OCI-LY1 (cell line): ENCODE results near the gene NSL1.
A peak's percentile ranks its signal among the peaks of the same experiment; 100 is the strongest.

Experiments
- EZH2 ChIP-seq: fragments of 200-600 bp; sonication (generic), shearing (Covaris generic); IDR thresholded peaks from 2 replicates; pipeline ENCODE4 v1.8.0; 2017; ENCODE audit warnings: borderline replicate concordance, mixed run types, mild to moderate bottlenecking, antibody characterized with exemption, low read length, moderate library complexity, mixed read lengths
- TF ChIP-seq, protein P1 (sequence below): fragments of 200-600 bp; sonication (generic), shearing (Covaris generic); IDR thresholded peaks from 2 replicates; pipeline ENCODE4 v1.5.1; 2017; ENCODE audit warnings: mild to moderate bottlenecking, antibody characterized with exemption, low read length, moderate library complexity, mixed read lengths

DNA sequence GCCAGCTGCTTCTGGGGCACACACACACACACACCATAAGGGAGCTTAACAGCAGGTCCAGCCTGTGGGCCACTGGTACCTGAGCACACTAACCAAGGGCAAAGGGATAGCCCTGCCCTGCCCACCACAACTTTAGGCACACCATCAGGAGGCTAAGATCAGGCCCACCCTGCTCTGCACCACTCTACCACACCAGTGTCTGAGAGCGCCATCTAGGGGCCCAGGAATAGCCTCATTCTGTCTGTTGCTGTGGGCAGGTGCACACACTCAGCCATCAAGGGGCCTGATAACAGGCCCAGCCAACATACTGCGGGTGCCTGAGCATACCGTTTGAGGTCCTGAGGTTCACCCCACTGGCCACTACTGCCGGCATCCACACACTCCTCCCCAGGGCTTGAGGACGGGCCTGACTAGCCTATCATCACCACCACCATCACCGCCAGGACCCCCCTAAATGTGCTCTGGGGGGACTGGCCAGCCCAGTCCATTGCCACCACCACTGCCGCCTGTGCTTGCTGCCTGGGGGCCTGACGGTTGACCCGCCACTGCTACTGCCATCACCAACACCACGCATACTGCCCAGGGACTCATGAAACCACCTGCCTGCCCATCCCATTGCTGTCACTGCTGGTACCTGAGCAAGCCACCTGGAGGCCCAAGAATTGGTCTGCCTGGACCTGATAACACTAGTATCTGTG is 31.3 kb downstream of the NSL1 start:
- TF ChIP-seq, protein P1, sequence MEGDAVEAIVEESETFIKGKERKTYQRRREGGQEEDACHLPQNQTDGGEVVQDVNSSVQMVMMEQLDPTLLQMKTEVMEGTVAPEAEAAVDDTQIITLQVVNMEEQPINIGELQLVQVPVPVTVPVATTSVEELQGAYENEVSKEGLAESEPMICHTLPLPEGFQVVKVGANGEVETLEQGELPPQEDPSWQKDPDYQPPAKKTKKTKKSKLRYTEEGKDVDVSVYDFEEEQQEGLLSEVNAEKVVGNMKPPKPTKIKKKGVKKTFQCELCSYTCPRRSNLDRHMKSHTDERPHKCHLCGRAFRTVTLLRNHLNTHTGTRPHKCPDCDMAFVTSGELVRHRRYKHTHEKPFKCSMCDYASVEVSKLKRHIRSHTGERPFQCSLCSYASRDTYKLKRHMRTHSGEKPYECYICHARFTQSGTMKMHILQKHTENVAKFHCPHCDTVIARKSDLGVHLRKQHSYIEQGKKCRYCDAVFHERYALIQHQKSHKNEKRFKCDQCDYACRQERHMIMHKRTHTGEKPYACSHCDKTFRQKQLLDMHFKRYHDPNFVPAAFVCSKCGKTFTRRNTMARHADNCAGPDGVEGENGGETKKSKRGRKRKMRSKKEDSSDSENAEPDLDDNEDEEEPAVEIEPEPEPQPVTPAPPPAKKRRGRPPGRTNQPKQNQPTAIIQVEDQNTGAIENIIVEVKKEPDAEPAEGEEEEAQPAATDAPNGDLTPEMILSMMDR, result peak; percentile 70
- no peak for TF ChIP-seq EZH2
